Pancreas (tissue), 10 donors: ENCODE measurements around the gene PRKCA. TPM values are rescaled to one million over a fixed set of nuclear protein-coding genes. Genes with fewer than 3 reads are reported as not detected.

Experiments
- ATAC-seq, 4 donors: fragments of 200-7000 bp; cut with Tn5 transposase; one replicate each; pipeline versions ENCODE4 v1.8.0 to v1.9.1; 2020; ENCODE audit warnings: mild to moderate bottlenecking in 4 of 4, moderate library complexity in 4 of 4
- DNase-seq, 6 donors: peaks; one replicate each; pipeline ENCODE4 v3.0.0-alpha.2; 2020
- FAIRE-seq: peaks from 2 replicates; lab custom pipeline; 2012; peaks lifted over from hg19 to GRCh38; lab: Jason Lieb, UNC
- H3K27ac ChIP-seq, 4 donors: fragments of 200-600 bp; sonication (generic); 1 replicate in 3 of 4; 2 replicates in 1 of 4; pipeline versions ENCODE4 v1.5.0 to v1.8.0; 2020
- H3K27me3 ChIP-seq, 4 donors: fragments of 200-600 bp; one replicate each; pipeline ENCODE4 v1.8.0; 2021
- H3K36me3 ChIP-seq, 3 donors: fragments of 200-600 bp; sonication (generic) in 1 of 3; one replicate each; pipeline versions ENCODE4 v1.5.0 to v1.8.0; 2020 to 2021
- H3K4me1 ChIP-seq, 3 donors: fragments of 200-600 bp; one replicate each; pipeline ENCODE4 v1.8.0; 2021
- H3K4me3 ChIP-seq, 4 donors: fragments of 200-600 bp; sonication (generic) in 2 of 4; one replicate each; pipeline versions ENCODE4 v1.5.0 to v1.8.0; 2020 to 2021
- H3K9me3 ChIP-seq, 4 donors: fragments of 200-600 bp; one replicate each; pipeline ENCODE4 v1.8.0; 2021
- CTCF ChIP-seq, 4 donors: fragments of 200-600 bp; sonication (generic) in 3 of 4; IDR thresholded peaks; one replicate each; pipeline versions ENCODE4 v1.5.0 to v1.8.0; 2021; ENCODE audit warnings: antibody characterized with exemption in 4 of 4
- WGBS, 2 donors: extraction: QIAGEN DNeasy Blood & Tissue Kit; methylation state at CpG; one replicate each; pipeline ENCODE4 v1.1.7; 2013; 5-methylcytosine and 5-hydroxymethylcytosine counted together
- intact Hi-C, 3 donors: fragments of 100-400 bp; cut with DNase I; formaldehyde crosslinking; loops; one replicate each; pipeline versions ENCODE4 v1.11.1 to v1.14.2; 2022
- polyA plus RNA-seq, 2 donors: library from polyadenylated mRNA; stranded (reverse); fragments of 200-250 nt; gene quantifications; one replicate each; pipeline ENCODE4 v1.2.3, GENCODE V29; 2013
- total RNA-seq, 6 donors: library from RNA; stranded (reverse); fragmentation: NEBNext Ultra II Directional in 4 of 6; extraction: Animal tissue kit (Norgen Biotek cat#: 25700) in 4 of 6; gene quantifications; one replicate each; pipeline versions ENCODE4 v1.2.1 to v1.2.4, GENCODE V29; 2021 to 2023
- donor health status: healthy with polysubstance abuse.
- donor health status: DM: no; HTN: no; CAD: no; lungs with moderate emphysema.
- donor health status: DM: no; HTN: no; CAD: no.
- donor health status: control.
- donor health status: control.
- donor health status: Bipolar disorder and iron deficiency.
- donor health status: DM: yes; HTN: yes; CAD: no.
- donor health status: DM: no; HTN: no; CAD: no.
- donor health status: DM: no; HTN: no; CAD: no.
- donor health status: DM: yes; HTN: yes; CAD: no.

Gene PRKCA
- total and polyA plus RNA-seq, 8 donors = 3.5 to 22.3 (median 10.2) TPM

- intact Hi-C loops = no loop called here
- DNase-seq = no peak
Measured at GRCh38 chr17:66443166-66443565, 140.8 kb downstream of the PRKCA start.

GRCh38 chr17:66443606-66444005 is 141.2 kb downstream of the PRKCA start:
- H3K9me3 ChIP-seq = no peaks in the 10 kb centered on the region
- peaks cover 0 to 8% (median 7%) of the 10 kb centered on the region in 3 donors for H3K4me1 ChIP-seq
- intact Hi-C loops = no loop called here
- no peaks in the 10 kb centered on the region for H3K27me3 ChIP-seq
- no peaks in the 10 kb centered on the region for H3K36me3 ChIP-seq
- FAIRE-seq = no peak
- H3K4me3 ChIP-seq = no peak overlapping the region
- H3K27ac ChIP-seq = no peak overlapping the region
- DNase-seq = no peak
- 71 to 72% methylated on average over 9 of the region's 9 CpGs for WGBS, 2 donors
- ATAC-seq = no peak
- no peak for TF ChIP-seq CTCF (IDR thresholded peaks at IDR 0.05)

More at GRCh38 chr17:66443166-66443565, 140.8 kb downstream of the PRKCA start:
- H3K4me3 ChIP-seq = no peak overlapping the region
- peaks cover 0 to 4% (median 3%) of the 10 kb centered on the region in 3 donors for H3K4me1 ChIP-seq
- ATAC-seq (no peak), FAIRE-seq (no peak)
- WGBS, 2 donors = 86 to 88% methylated on average over 2 of the region's 2 CpGs
- H3K27ac ChIP-seq = no peak overlapping the region
- H3K27me3 ChIP-seq = no peaks in the 10 kb centered on the region
- no peaks in the 10 kb centered on the region for H3K9me3 ChIP-seq
- no peak for TF ChIP-seq CTCF (IDR thresholded peaks at IDR 0.05)
- no peaks in the 10 kb centered on the region for H3K36me3 ChIP-seq

GRCh38 chr17:66444031-66444430 is 141.6 kb downstream of the PRKCA start:
- H3K9me3 ChIP-seq = no peaks in the 10 kb centered on the region
- no peak overlapping the region for H3K27ac ChIP-seq
- no peaks in the 10 kb centered on the region for H3K27me3 ChIP-seq
- FAIRE-seq (no peak), ATAC-seq (no peak), DNase-seq (no peak)
- H3K36me3 ChIP-seq = no peaks in the 10 kb centered on the region
- TF ChIP-seq CTCF (IDR thresholded peaks at IDR 0.05) = no peak
- H3K4me3 ChIP-seq = no peak overlapping the region
- 51 to 53% methylated on average over 4 of the region's 4 CpGs for WGBS, 2 donors
- peaks cover 0 to 11% (median 9%) of the 10 kb centered on the region in 3 donors for H3K4me1 ChIP-seq
- intact Hi-C loops = no loop called here

DNA sequence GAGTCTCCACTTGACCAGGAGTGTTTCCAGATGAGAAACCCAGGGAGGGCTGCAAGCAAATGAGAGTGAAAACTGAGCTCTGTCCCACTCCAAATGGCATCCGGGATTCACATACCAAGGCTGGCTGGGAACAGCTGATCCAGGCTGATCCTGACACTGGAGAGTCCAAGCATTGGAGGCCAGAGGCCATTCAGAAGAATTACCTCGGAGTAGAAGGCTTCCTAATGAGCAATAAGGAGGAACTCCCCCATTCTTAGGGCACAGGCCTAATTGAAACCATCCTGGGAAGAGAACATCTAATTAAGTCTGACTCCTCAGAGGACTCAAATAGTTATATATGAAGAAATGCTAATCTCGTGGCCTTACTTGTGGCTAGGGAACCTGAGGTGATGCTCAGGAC is 142.8 kb downstream of the PRKCA start:
- no peaks in the 10 kb centered on the region for H3K9me3 ChIP-seq
- intact Hi-C loops = no loop called here
- H3K4me3 ChIP-seq = no peak overlapping the region
- no peaks in the 10 kb centered on the region for H3K36me3 ChIP-seq
- FAIRE-seq (no peak), DNase-seq (no peak), ATAC-seq (no peak)
- 91 to 92% methylated on average over 3 of the region's 3 CpGs for WGBS, 2 donors
- peaks cover 0 to 11% (median 9%) of the 10 kb centered on the region in 3 donors for H3K4me1 ChIP-seq
- no peak overlapping the region for H3K27ac ChIP-seq
- no peaks in the 10 kb centered on the region for H3K27me3 ChIP-seq
- no peak for TF ChIP-seq CTCF (IDR thresholded peaks at IDR 0.05)

DNA sequence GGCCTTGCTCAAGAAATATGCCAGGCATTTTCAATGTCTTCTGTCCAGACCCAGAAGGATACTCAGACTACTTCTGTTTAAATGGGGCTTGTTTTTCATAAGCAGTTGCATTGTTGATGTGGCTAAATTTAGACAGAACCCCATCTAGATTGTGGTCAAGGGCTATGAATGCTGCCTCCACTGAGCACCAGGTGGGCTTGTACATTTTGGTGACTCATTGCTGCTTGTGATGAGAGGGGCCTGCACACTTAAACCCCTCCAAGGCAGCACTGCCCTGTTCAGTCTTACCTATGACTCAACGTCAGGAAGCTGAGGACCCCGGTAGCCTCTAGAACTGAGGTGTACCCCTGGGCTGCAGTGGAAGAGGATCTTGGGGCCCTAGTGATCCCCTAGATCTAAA is 144.0 kb downstream of the PRKCA start:
- ATAC-seq = no peak
- no peak for FAIRE-seq
- DNase-seq = no peak
- 94 to 96% methylated on average over 2 of the region's 2 CpGs for WGBS, 2 donors
- TF ChIP-seq CTCF (IDR thresholded peaks at IDR 0.05) = no peak
- Histone ChIP-seq H3K36me3 (no peaks in the 10 kb centered on the region), H3K4me1 (peaks cover 0 to 15% (median 11%) of the 10 kb centered on the region in 3 donors), H3K9me3 (no peaks in the 10 kb centered on the region), H3K27ac (no peak overlapping the region), H3K4me3 (no peak overlapping the region), H3K27me3 (no peaks in the 10 kb centered on the region)
- intact Hi-C loops = no loop called here
